ENCODE results near the gene RASA4B.
A peak's percentile ranks its signal among the peaks of the same experiment; 100 is the strongest.
"Not testable (repeated sequence)": the region's sequence is repeated elsewhere in the genome, so short reads cannot be mapped to it uniquely, and the experiment has no call there.

RASA4B gene

DNA sequence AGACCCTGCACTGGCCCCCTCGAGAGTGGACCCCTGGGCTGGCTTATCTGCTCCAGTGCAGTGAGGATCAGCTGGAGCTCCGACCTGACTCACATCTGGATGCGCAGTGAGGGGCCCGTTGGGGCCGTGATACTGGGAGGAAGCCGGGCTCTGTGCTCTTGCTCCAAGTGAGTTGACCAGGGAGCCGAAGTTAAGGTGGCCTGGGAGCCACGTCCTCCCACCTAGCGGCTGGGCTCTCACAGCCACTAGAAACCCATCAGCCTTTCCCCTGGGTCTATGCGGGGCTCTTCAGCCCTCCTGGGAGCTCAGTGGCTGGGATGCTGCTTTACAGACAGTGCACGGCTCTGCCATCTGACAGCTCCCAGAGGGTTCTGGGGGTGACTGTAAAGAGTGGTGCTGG, 62.0 kb downstream of the RASA4B start:
- no peak overlapping the region for H3K4me3 ChIP-seq (ENCODE audit: low read length)
- TF ChIP-seq, protein P1, sequence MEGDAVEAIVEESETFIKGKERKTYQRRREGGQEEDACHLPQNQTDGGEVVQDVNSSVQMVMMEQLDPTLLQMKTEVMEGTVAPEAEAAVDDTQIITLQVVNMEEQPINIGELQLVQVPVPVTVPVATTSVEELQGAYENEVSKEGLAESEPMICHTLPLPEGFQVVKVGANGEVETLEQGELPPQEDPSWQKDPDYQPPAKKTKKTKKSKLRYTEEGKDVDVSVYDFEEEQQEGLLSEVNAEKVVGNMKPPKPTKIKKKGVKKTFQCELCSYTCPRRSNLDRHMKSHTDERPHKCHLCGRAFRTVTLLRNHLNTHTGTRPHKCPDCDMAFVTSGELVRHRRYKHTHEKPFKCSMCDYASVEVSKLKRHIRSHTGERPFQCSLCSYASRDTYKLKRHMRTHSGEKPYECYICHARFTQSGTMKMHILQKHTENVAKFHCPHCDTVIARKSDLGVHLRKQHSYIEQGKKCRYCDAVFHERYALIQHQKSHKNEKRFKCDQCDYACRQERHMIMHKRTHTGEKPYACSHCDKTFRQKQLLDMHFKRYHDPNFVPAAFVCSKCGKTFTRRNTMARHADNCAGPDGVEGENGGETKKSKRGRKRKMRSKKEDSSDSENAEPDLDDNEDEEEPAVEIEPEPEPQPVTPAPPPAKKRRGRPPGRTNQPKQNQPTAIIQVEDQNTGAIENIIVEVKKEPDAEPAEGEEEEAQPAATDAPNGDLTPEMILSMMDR (IDR thresholded peaks at IDR 0.05; ENCODE audit: insufficient read depth, low read depth, low read length, missing control alignments), result no peak
- DNase-seq (ENCODE audit: low read depth), result no peak

DNA sequence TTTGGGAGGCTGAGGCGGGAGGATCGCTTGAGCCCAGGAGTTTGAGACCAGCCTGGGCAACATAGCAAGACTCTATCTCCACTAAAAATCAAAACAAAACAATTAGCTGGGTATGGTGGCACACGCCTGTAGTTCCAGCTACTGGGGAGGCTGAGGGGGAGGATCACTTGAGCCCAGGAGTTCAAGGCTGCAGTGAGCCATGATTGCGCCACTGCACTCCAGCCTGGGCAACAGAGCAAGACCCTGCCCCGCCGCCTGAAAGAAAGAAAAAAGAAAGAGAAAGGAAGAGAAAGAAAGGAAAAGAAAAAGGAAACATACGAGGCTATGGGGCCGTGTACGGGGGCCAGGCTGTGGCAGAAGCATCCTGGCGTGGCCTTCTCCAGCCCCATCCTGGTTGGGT, 62.6 kb downstream of the RASA4B start:
- DNase-seq (ENCODE audit: low read depth); H3K4me3 ChIP-seq (ENCODE audit: low read length): not testable (repeated sequence)

DNA sequence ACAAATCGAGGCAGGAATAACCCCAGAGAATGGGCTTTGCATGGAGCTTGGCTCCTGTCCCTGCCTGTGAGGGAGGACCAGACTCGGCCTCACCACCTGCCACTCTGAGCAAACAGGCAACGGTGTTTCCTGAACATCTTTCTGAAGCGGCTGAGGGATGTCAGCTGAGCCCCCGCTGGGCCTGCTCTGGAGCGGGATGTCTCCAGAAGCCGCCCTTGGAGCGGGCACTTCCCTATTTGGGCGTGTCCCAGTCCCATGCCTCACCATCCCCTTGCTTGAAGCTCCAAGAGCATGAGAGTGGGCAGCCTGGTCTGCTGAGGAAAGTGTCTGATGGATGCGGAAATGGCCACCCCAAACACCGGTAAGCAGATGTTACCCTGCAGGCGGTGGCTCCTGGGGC, 63.1 kb downstream of the RASA4B start:
- TF ChIP-seq, protein P1 (IDR thresholded peaks at IDR 0.05; ENCODE audit: insufficient read depth, low read depth, low read length, missing control alignments), result no peak
- H3K4me3 ChIP-seq (ENCODE audit: low read length), result no peak overlapping the region
- no peak for DNase-seq (ENCODE audit: low read depth)

DNA sequence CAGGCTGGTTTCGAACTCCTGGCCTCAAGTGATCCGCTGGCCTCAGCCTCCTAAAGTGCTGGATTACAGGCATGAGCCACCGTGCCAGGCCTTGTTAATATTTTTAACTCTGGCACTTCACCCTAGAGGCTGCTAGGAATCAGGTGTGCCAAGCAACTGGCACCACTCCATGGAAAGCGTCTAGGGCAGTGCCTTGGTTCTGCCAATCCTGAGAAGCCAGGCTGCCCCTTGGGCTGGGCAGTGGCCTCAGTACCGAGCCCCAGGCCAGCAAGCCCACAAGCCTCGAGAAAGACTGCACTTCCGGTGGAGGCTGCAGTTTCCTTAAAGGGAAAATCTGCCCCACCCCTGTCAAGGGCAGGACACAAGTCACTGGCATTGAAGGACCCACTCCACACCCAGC, 64.3 kb downstream of the RASA4B start:
- TF ChIP-seq, protein P1 (IDR thresholded peaks at IDR 0.05; ENCODE audit: insufficient read depth, low read depth, low read length, missing control alignments), result no peak
- H3K4me3 ChIP-seq (ENCODE audit: low read length), result no peak overlapping the region
- DNase-seq (ENCODE audit: low read depth), result no peak

DNA sequence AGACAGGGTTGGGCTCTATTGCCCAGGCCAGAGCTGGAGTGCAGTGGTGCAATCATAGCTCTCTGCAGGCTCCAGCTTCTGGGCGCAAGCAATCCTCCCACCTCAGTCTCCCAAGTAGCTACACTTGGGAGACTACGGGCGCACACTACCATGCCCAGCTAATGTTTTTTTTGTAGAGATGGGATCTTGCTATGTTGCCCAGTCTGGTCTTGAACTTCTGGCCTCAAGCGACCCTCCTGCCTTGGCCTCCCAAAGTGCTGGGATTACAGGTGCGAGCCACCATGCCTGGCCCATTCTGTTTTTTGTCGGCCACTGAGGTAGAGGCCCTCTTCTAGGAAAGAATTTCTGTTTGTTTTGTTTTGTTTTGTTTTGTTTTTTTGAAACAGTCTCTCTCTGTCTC, 65.1 kb downstream of the RASA4B start:
- no peak for DNase-seq (ENCODE audit: low read depth)
- TF ChIP-seq, protein P1 (IDR thresholded peaks at IDR 0.05; ENCODE audit: insufficient read depth, low read depth, low read length, missing control alignments), result no peak
- no peak overlapping the region for H3K4me3 ChIP-seq (ENCODE audit: low read length)

DNA sequence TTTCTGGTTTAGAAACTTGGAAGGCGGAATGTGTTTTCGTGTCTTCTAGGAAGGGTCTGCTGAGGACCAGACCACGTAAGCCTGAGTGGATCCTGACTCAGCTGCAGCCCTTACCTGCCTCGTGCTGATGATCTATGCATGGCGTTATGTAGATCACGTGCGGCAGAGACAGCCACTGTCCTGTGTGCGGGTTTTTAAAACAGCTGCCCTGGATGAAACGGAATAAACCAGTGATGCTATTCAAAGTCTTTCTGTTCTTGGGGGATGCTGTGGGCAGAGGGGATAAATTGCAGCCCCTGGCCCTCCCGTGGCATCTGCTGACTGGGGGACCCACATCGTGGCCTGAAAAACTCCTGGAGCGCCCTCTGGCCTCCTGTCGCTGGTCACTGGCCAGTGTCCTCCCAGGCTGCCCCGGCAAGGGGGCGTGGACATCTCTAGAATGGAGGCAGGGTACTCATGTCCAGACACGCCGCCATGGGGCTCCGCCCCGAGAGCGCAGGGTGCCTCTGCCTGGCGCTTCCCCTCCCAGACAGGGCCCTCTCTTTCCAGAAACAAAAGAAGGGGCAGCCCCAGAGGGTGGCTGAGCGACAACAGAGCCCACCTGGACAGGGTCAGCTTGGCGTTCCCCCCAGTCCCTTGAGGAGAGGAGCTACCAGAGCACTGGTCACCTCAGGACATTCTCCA, 66.1 kb downstream of the RASA4B start:
- peak; percentile 61 for DNase-seq (ENCODE audit: low read depth)
- H3K4me3 ChIP-seq (ENCODE audit: low read length), result no peak overlapping the region

DNA sequence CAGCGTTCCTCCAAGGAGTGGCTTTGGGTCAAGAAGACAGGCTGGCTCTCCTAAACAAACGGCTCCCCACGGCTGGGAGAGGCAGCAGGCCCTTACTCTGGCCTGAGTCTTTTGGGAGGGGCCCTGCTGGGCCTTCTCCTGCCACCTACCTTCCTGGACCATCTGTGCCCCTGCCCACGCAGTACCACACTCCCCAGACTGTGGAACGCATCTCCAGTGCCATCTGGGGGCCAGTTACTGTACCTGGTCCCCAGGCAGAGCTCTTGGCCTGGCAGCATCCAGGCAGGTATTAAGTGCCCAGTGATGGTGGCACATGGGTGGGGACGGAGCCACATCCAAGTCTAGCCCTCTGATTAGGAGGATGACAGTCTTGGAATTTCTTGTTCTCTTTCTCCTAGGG, 67.3 kb downstream of the RASA4B start:
- H3K4me3 ChIP-seq (ENCODE audit: low read length), result no peak overlapping the region
- DNase-seq (ENCODE audit: low read depth), result peak; percentile 23
- TF ChIP-seq, protein P1 (IDR thresholded peaks at IDR 0.05; ENCODE audit: insufficient read depth, low read depth, low read length, missing control alignments), result peak; percentile 30

More for the DNA sequence above, 66.1 kb downstream of the RASA4B start:
- TF ChIP-seq, protein P1 (IDR thresholded peaks at IDR 0.05; ENCODE audit: insufficient read depth, low read depth, low read length, missing control alignments), result no peak
